CD4-positive, alpha-beta T cell treated with Interleukin-6 at 100 ng/mL for 8 hours (primary cell): ENCODE measurements around the gene MOV10.
A peak's percentile ranks its signal among the peaks of the same experiment; 100 is the strongest.
"Not testable (repeated sequence)": the region's sequence is repeated elsewhere in the genome, so short reads cannot be mapped to it uniquely, and the experiment has no call there.

Experiments
- DNase-seq: peaks from one replicate; pipeline ENCODE4 v3.0.0-alpha.2; 2020; ENCODE audit warnings: mixed read lengths, low spot score

The MOV10 gene

GRCh38 chr1:112674440-112674985, at the start of gene MOV10:
MOV10 (plus strand) TSS chr1:112674659; CDS start chr1:112674913, 254 bp downstream.
- DNase-seq = peak; percentile 51

DNA sequence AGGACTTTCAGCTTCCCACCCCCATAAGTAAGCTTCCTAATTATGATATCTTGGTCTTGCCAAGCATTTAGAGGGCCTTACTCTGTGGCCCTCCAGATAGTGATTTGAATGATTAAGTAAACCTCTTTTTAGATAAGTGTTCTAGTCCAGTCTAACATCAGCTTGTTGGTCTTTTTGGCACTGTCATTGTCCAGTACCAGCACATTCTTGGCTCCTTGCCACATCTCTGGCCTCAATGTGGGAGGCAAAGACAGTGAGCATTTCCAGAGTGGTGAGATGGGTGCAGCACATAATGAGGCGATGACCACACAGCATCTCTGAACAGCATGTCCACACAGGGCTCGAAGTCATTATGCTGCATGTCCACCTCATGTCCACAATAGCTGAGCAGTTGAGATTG, 48.8 kb upstream of the MOV10 start:
- DNase-seq = no peak

GRCh38 chr1:112626193-112626592, 48.3 kb upstream of the MOV10 start:
- DNase-seq = no peak

DNA sequence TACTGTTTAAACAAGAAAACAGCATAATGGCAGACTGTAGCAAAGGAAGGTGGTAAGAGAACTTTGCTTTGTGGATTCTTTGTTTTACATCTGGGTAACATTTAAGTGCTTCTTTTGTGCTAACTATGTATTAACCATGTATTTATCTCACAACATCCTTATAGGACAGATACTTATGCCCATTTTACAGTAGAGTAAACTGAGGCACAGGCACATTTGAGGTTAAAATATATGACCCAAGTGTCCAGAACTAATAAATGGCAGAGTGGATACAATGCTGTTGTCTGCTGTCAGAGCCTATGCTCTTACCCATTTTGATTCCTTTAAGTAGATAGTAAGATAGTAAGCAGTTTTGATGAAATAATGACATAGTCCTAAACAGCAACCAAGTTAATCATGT, 47.6 kb upstream of the MOV10 start:
- DNase-seq = no peak

- no peak for DNase-seq
These were observed 45.9 kb upstream of the MOV10 start for GRCh38 chr1:112628516-112628915.

DNA sequence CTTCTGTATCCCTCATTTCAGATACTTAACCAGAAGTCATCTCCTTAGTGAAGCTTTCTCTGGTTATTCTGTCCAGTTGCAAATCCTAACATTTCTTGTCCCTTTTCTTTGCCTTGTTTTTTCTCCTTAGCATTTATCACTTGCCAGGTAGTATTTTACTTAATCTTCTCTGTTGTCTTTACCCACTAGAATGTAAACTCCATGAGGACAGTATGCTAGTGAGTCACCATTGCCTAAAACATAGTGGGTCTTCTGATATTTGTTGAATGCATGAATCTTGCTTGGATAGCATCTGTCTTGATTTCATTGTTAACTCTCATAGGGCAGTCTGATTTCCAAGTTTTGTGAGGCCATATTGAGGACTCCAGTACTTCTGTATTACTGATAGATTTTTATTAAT, 45.2 kb upstream of the MOV10 start:
- no peak for DNase-seq

DNA sequence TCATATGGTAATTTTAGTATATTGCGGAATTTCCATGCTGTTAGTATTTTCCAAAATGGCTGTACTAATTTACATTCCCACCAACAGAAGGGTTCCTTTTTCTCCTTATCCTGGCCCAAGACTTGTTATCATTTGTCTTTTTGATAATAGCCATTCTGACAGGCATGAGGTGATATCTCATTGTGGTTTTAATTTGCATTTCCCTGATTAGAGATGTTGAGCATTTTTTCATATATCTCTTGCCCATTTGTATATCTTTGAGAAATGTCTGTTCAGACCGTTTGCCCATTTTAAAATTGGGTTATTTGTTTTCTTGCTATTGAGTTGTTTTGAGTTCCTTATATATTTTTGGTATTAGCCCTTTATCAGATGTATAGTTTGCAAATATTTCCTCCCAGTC, 40.8 kb upstream of the MOV10 start:
- DNase-seq = no peak

GRCh38 chr1:112634367-112634766, 40.1 kb upstream of the MOV10 start:
- no peak for DNase-seq

- no peak for DNase-seq
These were observed 38.4 kb upstream of the MOV10 start for GRCh38 chr1:112636056-112636455.

DNA sequence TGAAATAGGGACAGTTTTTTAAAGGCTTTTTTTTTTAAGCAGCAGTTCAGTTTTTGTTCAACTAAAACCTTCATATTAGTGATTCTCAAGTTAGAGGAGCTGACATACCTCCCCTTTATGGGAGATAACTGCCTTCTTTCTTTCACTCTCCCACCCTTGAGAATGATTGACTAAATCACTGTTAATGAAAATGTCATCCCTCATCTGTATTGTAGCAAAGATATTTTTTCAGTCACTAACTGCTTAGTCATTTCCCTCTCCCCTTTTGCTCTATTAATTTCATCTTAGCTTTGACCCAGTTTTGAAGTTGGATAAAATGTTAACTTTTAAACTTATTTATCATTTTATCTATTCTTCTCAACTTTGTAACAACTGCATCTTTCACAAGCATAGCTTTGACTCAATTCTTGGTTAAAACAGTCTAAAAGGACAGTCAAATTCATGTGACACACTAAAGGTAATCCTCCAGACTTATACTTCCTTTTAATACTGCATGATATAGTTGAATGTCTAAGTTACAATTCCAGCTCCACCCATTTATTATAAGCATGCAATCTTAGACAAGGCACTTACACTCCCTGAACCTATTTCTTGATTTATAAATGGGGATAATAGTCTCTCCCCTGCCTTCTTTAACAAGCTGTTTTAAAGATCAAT, 37.7 kb upstream of the MOV10 start:
- no peak for DNase-seq

GRCh38 chr1:112637254-112638109, 37.0 kb upstream of the MOV10 start:
- DNase-seq = no peak

GRCh38 chr1:112638110-112638428, 36.4 kb upstream of the MOV10 start:
- DNase-seq = no peak

DNA sequence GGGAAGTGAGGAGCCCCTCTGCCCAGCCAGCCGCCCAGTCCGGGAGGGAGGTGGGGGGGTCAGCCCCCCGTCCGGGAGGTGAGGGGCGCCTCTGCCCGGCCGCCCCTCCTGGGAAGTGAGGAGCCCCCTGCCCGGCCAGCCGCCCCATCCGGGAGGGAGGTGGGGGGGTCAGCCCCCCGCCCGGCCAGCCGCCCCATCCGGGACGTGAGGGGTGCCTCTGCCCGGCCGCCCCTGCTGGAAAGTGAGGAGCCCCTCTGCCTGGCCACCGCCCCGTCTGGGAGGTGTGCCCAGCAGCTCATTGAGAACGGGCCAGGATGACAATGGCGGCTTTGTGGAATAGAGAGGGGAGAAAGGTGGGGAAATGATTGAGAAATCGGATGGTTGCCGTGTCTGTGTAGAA, 34.0 kb upstream of the MOV10 start:
- not testable (repeated sequence) for DNase-seq

DNA sequence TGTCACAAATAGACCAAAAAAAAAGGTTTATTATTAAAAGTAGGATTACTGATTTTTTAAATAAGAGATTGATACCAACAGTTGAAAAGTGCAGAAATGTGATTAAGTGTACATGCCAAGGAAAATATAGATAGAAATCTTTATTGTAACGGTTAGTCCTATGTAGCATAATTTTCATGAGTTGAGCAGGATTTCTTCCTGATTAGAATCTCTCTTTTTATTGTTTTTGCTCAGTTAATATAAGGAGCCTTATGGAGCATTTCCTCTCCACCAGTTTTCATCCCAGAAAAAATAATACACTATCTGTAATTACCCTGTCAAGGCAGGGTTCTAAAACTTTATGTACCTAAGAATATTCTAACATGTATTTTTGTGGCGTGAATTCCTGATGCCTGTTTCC, 31.4 kb upstream of the MOV10 start:
- no peak for DNase-seq

GRCh38 chr1:112646225-112646624, 28.2 kb upstream of the MOV10 start:
- no peak for DNase-seq

DNA sequence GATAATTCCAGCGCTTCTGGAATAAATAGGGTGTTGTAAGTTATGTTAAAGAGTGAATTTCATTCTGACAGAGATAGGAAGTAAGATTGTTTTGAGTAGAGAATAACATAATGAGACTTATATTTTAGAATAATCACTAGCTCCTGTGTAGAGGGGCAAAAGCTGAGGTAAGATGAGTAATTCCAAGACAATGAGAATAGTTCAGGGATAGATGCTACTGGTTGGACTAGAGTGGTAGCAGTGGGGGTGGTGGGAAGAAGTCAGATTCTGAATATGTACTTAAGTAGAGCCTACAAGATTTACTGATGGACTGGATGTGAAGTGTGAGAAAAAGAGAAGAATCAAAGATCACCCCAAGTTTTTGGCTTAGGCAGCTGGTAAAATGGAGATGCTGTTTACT, 23.3 kb upstream of the MOV10 start:
- no peak for DNase-seq

DNA sequence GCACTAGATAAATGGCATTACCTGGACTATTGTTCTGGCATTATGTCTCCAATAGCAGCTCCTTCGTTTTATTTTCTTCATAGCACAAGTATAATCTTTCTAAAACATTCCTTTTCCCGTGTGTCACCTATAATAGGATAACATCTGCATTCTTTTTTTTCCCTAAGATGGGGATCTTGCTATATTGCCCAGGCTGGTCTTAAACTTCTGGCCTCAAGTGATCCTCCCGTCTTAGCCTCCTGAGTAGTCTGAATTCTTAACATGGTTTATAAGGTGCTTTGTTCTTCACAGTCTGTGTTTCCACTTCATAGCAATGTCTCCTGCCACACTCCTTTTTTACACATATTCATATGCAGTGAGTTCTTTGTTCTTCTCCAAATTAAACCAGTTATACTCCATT, 8.6 kb upstream of the MOV10 start:
- no peak for DNase-seq

DNA sequence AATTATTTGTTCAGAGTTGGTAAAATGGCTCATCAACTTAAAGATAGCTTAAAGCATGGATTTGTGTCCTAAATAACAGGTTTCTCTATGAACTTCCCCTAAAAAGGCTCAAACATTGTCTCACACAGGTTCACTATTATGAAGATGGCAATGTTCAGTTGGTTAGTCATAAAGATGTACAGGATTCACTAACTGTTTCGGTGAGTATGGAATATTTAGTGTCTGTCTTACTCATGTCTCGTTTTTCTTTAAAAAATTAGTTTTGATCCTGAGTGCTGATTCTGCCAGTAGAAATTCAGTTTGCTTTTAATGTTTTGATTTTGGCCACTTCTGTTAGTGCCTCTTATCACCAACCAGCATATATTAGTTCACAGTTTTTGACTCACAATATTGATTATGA, 7.5 kb upstream of the MOV10 start:
- no peak for DNase-seq

DNA sequence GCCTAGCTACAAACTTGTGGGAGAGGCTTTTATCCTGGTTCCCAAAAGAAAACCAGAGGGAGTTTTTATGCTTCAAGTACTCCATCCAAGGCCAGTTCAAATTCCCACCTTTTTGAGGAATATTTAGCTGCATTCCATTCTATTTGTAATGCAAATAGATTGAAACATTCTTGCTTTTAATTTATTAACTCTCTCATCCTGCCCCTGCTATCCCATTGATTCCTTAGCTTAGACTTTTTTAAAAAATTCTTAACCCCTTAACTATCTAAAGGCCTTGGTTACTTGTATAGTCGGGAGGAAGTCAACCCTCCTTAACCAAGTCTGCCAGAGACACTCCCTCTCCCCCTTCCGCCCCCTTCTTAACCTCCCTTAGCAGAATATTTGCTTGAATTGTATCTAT, 2.5 kb upstream of the MOV10 start:
- no peak for DNase-seq

GRCh38 chr1:112672842-112673241, 1.6 kb upstream of the MOV10 start:
- no peak for DNase-seq

- peak; percentile 9 for DNase-seq
These were observed 643 bp upstream of the MOV10 start for GRCh38 chr1:112673592-112674439.

DNA sequence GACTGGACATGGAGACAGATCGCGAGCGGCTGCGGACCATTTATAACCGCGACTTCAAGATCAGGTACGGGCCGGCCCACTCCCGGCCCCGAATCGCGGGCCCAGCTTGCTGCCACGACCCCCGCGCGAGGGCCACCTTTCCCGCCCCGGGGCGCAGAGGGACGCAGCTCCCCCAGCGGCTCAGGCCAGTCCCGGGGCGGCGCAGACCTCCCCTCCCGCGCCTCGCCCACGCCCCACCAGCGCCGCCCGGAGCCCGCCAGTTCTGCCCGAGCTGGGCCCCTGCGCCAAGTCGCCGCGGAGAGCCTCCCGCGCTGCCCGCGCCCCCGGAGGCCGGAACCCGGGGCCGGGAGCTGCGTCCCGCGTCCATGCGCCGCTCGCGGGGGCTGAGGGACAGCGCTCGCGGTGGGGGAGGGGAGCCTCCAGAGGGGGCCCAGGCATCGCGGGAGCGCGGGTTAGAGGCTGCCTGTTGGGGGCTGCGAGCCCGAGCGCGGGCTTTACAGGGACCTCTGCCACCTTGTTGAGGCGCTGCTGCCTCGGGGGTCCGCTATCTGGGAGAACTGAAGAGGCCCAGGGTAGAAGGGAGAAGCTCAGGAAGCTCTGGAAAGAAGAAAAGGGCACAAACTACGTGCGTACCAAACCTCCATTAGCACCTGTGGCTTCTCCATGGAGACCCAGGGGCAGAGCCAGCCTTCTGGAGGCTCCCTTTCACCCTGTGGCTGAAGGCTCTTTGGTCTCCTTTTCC, 698 bp downstream of the MOV10 start:
- peak; percentile 12 for DNase-seq
